GM18870 (cell line): ENCODE measurements around the gene NUFIP1.
"Not testable (repeated sequence)": the region's sequence is repeated elsewhere in the genome, so short reads cannot be mapped to it uniquely, and the experiment has no call there.

Experiments used
- ATAC-seq: cut with Tn5 transposase; IDR thresholded peaks from one replicate; pipeline ENCODE4 v1.9.1; 2021; ENCODE audit warnings: moderate library complexity; ENCODE audit not compliant: unreplicated experiment

The NUFIP1 gene

GRCh38 chr13:44989071-44989889 is at the start of gene NUFIP1, which contains the start of gene GPALPP1:
NUFIP1 (minus strand) TSS chr13:44989471; CDS start chr13:44989436, 35 bp downstream.
GPALPP1 (plus strand) TSS chr13:44989538; CDS start chr13:44989655, 117 bp downstream.
- ATAC-seq = peak; percentile 92

GRCh38 chr13:45036206-45036605 is 46.9 kb upstream of the NUFIP1 start:
- no peak for ATAC-seq

- ATAC-seq = no peak
These were observed 45.1 kb upstream of the NUFIP1 start for GRCh38 chr13:45034342-45034741.

GRCh38 chr13:45024847-45025246 is 35.6 kb upstream of the NUFIP1 start:
- no peak for ATAC-seq

GRCh38 chr13:45021250-45021649 is 32.0 kb upstream of the NUFIP1 start:
- no peak for ATAC-seq

- not testable (repeated sequence) for ATAC-seq
These were observed 30.7 kb upstream of the NUFIP1 start for GRCh38 chr13:45019981-45020380.

GRCh38 chr13:45016792-45017425 is 27.6 kb upstream of the NUFIP1 start:
- no peak for ATAC-seq

- ATAC-seq = no peak
These were observed 26.0 kb upstream of the NUFIP1 start for GRCh38 chr13:45015300-45015699.

- ATAC-seq = no peak
These were observed 21.9 kb upstream of the NUFIP1 start for GRCh38 chr13:45011198-45011597.

- no peak for ATAC-seq
These were observed 18.6 kb upstream of the NUFIP1 start for GRCh38 chr13:45007823-45008222.

GRCh38 chr13:45007225-45007624 is 18.0 kb upstream of the NUFIP1 start:
- ATAC-seq = no peak

GRCh38 chr13:45004096-45004495 is 14.8 kb upstream of the NUFIP1 start:
- ATAC-seq = no peak

- no peak for ATAC-seq
These were observed 14.1 kb upstream of the NUFIP1 start for GRCh38 chr13:45003417-45003816.

- no peak for ATAC-seq
These were observed 670 bp upstream of the NUFIP1 start for GRCh38 chr13:44989941-44990340.

- no peak for ATAC-seq
These were observed 10.9 kb downstream of the NUFIP1 start for GRCh38 chr13:44978328-44978727.

GRCh38 chr13:44976949-44977583 is 12.2 kb downstream of the NUFIP1 start:
- ATAC-seq = no peak

- no peak for ATAC-seq
These were observed 13.1 kb downstream of the NUFIP1 start for GRCh38 chr13:44976196-44976595.

- ATAC-seq = peak; percentile 71
These were observed 15.0 kb downstream of the NUFIP1 start for GRCh38 chr13:44974056-44974793.

- no peak for ATAC-seq
These were observed 16.2 kb downstream of the NUFIP1 start for GRCh38 chr13:44972956-44973581.
